ENCODE results near the gene MACROD2. TPM values are rescaled to one million over a fixed set of nuclear protein-coding genes. Genes with fewer than 3 reads are reported as not detected.

Gene MACROD2
- total RNA-seq, 2 donors from 2014 or later: 8.0 to 19.4 TPM

GRCh38 chr20:14522595-14522994 lies 527.3 kb downstream of the MACROD2 start:
- Histone ChIP-seq H3K27me3 (replicated peaks; ENCODE audit: insufficient read depth) (no peaks in the 10 kb centered on the region), H3K4me3 (no peak overlapping the region), H3K4me1 (replicated peaks) (no peaks in the 10 kb centered on the region), H3K9me3 (no peaks in the 10 kb centered on the region), H3K27ac (no peak overlapping the region), H3K36me3 (no peaks in the 10 kb centered on the region)
- TF ChIP-seq POLR2A (IDR thresholded peaks at IDR 0.05) (no peak), CTCF (IDR thresholded peaks at IDR 0.05) (no peak), POLR2AphosphoS5 (IDR thresholded peaks at IDR 0.05) (no peak)
- intact Hi-C loops (cut with DNase I): no loop called here
- 64% methylated on average over 5 of the region's 5 CpGs for WGBS
- DNase-seq (ENCODE audit: low spot score): no peak

- DNase-seq (ENCODE audit: low spot score): no peak
- Histone ChIP-seq H3K9me3 (no peaks in the 10 kb centered on the region), H3K4me1 (replicated peaks) (no peaks in the 10 kb centered on the region), H3K4me3 (no peak overlapping the region), H3K27ac (no peak overlapping the region), H3K36me3 (no peaks in the 10 kb centered on the region), H3K27me3 (replicated peaks; ENCODE audit: insufficient read depth) (no peaks in the 10 kb centered on the region)
- intact Hi-C loops (cut with DNase I): no loop called here
- 80% methylated on average over 4 of the region's 4 CpGs for WGBS
- no peak for TF ChIP-seq POLR2A (IDR thresholded peaks at IDR 0.05)
- no peak for TF ChIP-seq POLR2AphosphoS5 (IDR thresholded peaks at IDR 0.05)
- no peak for TF ChIP-seq CTCF (IDR thresholded peaks at IDR 0.05)
Measured at GRCh38 chr20:14523090-14523489, 527.8 kb downstream of the MACROD2 start.

GRCh38 chr20:14525426-14525825 lies 530.1 kb downstream of the MACROD2 start:
- H3K4me1 ChIP-seq (replicated peaks): no peaks in the 10 kb centered on the region
- H3K9me3 ChIP-seq: no peaks in the 10 kb centered on the region
- H3K36me3 ChIP-seq: no peaks in the 10 kb centered on the region
- H3K27me3 ChIP-seq (replicated peaks; ENCODE audit: insufficient read depth): no peaks in the 10 kb centered on the region
- H3K27ac ChIP-seq: no peak overlapping the region
- intact Hi-C loops (cut with DNase I): no loop called here
- no peak for TF ChIP-seq POLR2A (IDR thresholded peaks at IDR 0.05)
- no peak for TF ChIP-seq CTCF (IDR thresholded peaks at IDR 0.05)
- no peak for TF ChIP-seq POLR2AphosphoS5 (IDR thresholded peaks at IDR 0.05)
- 97% methylated on average over 1 of the region's 1 CpG for WGBS
- DNase-seq (ENCODE audit: low spot score): no peak
- no peak overlapping the region for H3K4me3 ChIP-seq

GRCh38 chr20:14526891-14527290 lies 531.6 kb downstream of the MACROD2 start:
- H3K4me3 ChIP-seq: no peak overlapping the region
- no peak overlapping the region for H3K27ac ChIP-seq
- H3K9me3 ChIP-seq: no peaks in the 10 kb centered on the region
- no peak for TF ChIP-seq POLR2AphosphoS5 (IDR thresholded peaks at IDR 0.05)
- no peak for TF ChIP-seq POLR2A (IDR thresholded peaks at IDR 0.05)
- TF ChIP-seq CTCF (IDR thresholded peaks at IDR 0.05): no peak
- WGBS: 90% methylated on average over 12 of the region's 12 CpGs
- H3K27me3 ChIP-seq (replicated peaks; ENCODE audit: insufficient read depth): no peaks in the 10 kb centered on the region
- intact Hi-C loops (cut with DNase I): no loop called here
- no peaks in the 10 kb centered on the region for H3K36me3 ChIP-seq
- no peaks in the 10 kb centered on the region for H3K4me1 ChIP-seq (replicated peaks)
- no peak for DNase-seq (ENCODE audit: low spot score)

- intact Hi-C loops (cut with DNase I): no loop called here
- Histone ChIP-seq H3K4me3 (no peak overlapping the region), H3K36me3 (no peaks in the 10 kb centered on the region), H3K9me3 (no peaks in the 10 kb centered on the region), H3K4me1 (replicated peaks) (no peaks in the 10 kb centered on the region), H3K27ac (no peak overlapping the region), H3K27me3 (replicated peaks; ENCODE audit: insufficient read depth) (no peaks in the 10 kb centered on the region)
- no peak for DNase-seq (ENCODE audit: low spot score)
- 69% methylated on average over 5 of the region's 5 CpGs for WGBS
- TF ChIP-seq CTCF (IDR thresholded peaks at IDR 0.05): no peak
- no peak for TF ChIP-seq POLR2AphosphoS5 (IDR thresholded peaks at IDR 0.05)
- no peak for TF ChIP-seq POLR2A (IDR thresholded peaks at IDR 0.05)
Measured at GRCh38 chr20:14531786-14532185, 536.5 kb downstream of the MACROD2 start.
